HL-60 (cell line): Measurements from ENCODE around the gene MET.

Experiments
- DNase-seq, 2 experiments: peaks; one replicate each; pipeline ENCODE4 v3.0.0-alpha.2; 2010 to 2020; ENCODE audit warnings: low read depth in 1 of 2, low spot score in 1 of 2
- H3K27ac ChIP-seq: fragments of 250-450 bp; sonication (Bioruptor Pico); replicated peaks from 2 replicates; pipeline ENCODE4 v1.5.1; 2020; ENCODE audit warnings: mild to moderate bottlenecking, moderate library complexity
- H3K27me3 ChIP-seq: fragments of 250-450 bp; sonication (Bioruptor Pico); 2 replicates; pipeline ENCODE4 v1.5.1; 2021; ENCODE audit warnings: mild to moderate bottlenecking, moderate library complexity; ENCODE audit not compliant: insufficient read depth, poor library complexity, severe bottlenecking
- H3K4me3 ChIP-seq: replicated peaks from 2 replicates; pipeline ENCODE4 v1.5.1; 2011; ENCODE audit warnings: mild to moderate bottlenecking, control low read depth, low read length; ENCODE audit not compliant: insufficient read depth
- GABPA ChIP-seq: IDR thresholded peaks from 2 replicates; pipeline ENCODE4 v1.6.1; 2012; ENCODE audit warnings: low read depth
- POLR2AphosphoS5 ChIP-seq: IDR thresholded peaks from 2 replicates; pipeline ENCODE4 v1.6.1; 2012; ENCODE audit warnings: low read depth
- SPI1 ChIP-seq: IDR thresholded peaks from 2 replicates; pipeline ENCODE4 v1.6.1; 2012; ENCODE audit warnings: low read depth, mild to moderate bottlenecking, borderline replicate concordance
- TF ChIP-seq, protein P1 (sequence below): IDR thresholded peaks from one replicate; pipeline ENCODE4 v1.5.1; 2011; ENCODE audit warnings: low read length, control low read depth, inconsistent platforms; ENCODE audit not compliant: insufficient read depth
- TF ChIP-seq, protein P2 (sequence below): IDR thresholded peaks from 2 replicates; pipeline ENCODE4 v1.6.1; 2012; ENCODE audit warnings: low read depth; ENCODE audit not compliant: insufficient replicate concordance

MET gene

DNA sequence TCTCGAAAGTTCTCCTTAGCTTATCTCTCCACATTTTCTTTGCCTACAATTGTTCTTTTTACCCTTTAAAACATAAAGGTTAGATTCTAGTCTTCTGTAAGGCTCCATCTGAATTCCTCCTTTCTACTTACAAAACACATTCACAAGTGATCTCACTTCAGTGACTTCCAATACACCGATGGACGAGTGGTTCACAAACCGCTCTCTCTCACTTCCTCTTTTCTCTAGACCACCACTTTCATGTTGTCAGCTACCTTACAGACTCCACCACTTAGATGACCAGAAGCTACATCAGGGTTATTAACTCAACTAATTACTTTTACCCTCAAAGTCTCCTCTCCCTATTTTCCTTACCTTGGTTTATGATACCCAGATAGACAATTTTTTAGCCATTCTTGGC is 11.8 kb downstream of the MET start:
- TF ChIP-seq SPI1, result peak; percentile 81
- TF ChIP-seq, protein P1, sequence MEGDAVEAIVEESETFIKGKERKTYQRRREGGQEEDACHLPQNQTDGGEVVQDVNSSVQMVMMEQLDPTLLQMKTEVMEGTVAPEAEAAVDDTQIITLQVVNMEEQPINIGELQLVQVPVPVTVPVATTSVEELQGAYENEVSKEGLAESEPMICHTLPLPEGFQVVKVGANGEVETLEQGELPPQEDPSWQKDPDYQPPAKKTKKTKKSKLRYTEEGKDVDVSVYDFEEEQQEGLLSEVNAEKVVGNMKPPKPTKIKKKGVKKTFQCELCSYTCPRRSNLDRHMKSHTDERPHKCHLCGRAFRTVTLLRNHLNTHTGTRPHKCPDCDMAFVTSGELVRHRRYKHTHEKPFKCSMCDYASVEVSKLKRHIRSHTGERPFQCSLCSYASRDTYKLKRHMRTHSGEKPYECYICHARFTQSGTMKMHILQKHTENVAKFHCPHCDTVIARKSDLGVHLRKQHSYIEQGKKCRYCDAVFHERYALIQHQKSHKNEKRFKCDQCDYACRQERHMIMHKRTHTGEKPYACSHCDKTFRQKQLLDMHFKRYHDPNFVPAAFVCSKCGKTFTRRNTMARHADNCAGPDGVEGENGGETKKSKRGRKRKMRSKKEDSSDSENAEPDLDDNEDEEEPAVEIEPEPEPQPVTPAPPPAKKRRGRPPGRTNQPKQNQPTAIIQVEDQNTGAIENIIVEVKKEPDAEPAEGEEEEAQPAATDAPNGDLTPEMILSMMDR, result no peak
- Histone ChIP-seq H3K4me3 (no peak overlapping the region), H3K27ac (no peak overlapping the region), H3K27me3 (peaks cover 3% of the 10 kb centered on the region)
- no peak for DNase-seq

DNA sequence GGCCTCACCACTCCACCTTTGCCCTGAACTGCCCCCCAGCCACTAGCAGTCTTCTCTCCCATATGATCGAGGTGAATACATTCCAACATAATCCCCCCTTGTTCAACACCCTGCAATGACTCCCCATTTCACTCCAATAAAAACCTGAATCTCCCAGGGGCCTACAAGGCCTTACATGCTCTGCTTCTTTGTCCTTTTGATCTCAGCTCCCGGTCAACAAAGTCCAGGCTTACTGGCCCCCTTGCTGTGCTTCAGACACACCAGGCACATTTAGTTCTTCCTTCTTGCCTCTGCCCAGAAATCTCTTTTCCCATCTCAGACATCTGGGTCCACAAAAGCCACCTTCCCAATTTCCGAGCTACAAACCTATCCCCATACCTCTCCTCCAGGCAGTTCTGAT is 14.0 kb downstream of the MET start:
- Histone ChIP-seq H3K27ac (no peak overlapping the region), H3K27me3 (no peaks in the 10 kb centered on the region), H3K4me3 (no peak overlapping the region)
- no peak for DNase-seq
- TF ChIP-seq POLR2AphosphoS5 (no peak), SPI1 (no peak), GABPA (no peak)
- TF ChIP-seq, protein P1, result no peak
- TF ChIP-seq, protein P2, sequence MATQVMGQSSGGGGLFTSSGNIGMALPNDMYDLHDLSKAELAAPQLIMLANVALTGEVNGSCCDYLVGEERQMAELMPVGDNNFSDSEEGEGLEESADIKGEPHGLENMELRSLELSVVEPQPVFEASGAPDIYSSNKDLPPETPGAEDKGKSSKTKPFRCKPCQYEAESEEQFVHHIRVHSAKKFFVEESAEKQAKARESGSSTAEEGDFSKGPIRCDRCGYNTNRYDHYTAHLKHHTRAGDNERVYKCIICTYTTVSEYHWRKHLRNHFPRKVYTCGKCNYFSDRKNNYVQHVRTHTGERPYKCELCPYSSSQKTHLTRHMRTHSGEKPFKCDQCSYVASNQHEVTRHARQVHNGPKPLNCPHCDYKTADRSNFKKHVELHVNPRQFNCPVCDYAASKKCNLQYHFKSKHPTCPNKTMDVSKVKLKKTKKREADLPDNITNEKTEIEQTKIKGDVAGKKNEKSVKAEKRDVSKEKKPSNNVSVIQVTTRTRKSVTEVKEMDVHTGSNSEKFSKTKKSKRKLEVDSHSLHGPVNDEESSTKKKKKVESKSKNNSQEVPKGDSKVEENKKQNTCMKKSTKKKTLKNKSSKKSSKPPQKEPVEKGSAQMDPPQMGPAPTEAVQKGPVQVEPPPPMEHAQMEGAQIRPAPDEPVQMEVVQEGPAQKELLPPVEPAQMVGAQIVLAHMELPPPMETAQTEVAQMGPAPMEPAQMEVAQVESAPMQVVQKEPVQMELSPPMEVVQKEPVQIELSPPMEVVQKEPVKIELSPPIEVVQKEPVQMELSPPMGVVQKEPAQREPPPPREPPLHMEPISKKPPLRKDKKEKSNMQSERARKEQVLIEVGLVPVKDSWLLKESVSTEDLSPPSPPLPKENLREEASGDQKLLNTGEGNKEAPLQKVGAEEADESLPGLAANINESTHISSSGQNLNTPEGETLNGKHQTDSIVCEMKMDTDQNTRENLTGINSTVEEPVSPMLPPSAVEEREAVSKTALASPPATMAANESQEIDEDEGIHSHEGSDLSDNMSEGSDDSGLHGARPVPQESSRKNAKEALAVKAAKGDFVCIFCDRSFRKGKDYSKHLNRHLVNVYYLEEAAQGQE, result no peak

DNA sequence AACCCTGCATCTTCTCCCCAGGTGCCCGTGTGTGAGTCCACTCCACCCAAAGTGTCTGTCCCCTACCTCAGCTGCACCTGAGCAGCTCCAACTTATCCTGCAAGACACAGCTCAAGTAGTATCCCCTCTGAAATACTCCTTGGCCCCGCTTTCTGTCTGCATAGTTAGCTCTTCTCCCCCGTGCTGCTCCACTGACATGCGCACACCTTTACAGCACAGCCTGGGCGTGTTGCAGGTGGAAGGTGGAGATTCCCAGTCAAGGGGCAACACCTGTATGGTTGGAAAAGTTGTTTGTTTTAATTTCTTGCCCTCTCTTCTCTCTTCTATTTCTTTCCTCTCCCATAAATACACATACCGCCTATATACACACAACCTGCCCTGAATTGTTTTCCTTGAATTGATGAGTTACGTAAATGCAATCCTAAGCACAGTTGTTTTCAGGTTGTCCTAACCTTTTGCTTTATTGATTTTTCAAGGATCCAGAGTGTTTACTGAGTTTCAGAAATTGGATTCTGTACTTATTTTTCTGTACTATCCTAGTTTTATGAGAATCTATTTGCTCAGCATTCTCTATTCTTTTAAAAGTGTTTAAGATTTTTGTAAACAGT is 14.9 kb downstream of the MET start:
- TF ChIP-seq, protein P2, result no peak
- TF ChIP-seq GABPA (no peak), POLR2AphosphoS5 (no peak), SPI1 (no peak)
- TF ChIP-seq, protein P1, result no peak
- H3K4me3 ChIP-seq, result no peak overlapping the region
- no peaks in the 10 kb centered on the region for H3K27me3 ChIP-seq
- DNase-seq, result no peak
- no peak overlapping the region for H3K27ac ChIP-seq

DNA sequence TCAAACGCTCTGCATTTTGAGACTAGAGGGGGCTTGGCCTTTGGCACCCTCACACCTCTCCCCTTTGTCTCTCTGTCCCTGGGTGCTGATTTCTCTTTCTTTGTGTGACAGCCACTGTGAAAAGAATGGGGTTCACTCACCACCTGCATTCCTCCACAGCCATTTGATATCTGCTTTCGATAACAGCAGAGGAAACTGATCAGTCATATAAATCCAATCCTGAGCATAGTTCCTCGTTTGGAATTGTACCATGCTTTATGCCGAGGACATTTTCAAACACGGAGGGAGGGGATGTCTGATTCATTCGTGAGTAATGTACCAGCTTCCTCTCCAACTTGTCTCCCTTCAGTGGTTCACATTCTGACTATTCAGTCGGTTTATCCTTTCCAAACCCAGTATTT is 15.8 kb downstream of the MET start:
- no peak overlapping the region for H3K4me3 ChIP-seq
- DNase-seq, result no peak
- no peak overlapping the region for H3K27ac ChIP-seq
- TF ChIP-seq POLR2AphosphoS5, result no peak
- no peak for TF ChIP-seq GABPA
- TF ChIP-seq, protein P2, result no peak
- TF ChIP-seq SPI1, result no peak
- TF ChIP-seq, protein P1, result no peak
- no peaks in the 10 kb centered on the region for H3K27me3 ChIP-seq
